Activated CD4-positive, alpha-beta T cell treated with anti-CD3 and anti-CD28 coated beads, Interleukin-2, amount 50 U/mL, for 1 hour (primary cell): ENCODE results near the gene HYCC1.
"Not testable (repeated sequence)": the region's sequence is repeated elsewhere in the genome, so short reads cannot be mapped to it uniquely, and the experiment has no call there.

ENCODE experiments used
- DNase-seq: peaks from one replicate; pipeline ENCODE4 v3.0.0-alpha.2; 2020

HYCC1 gene

GRCh38 chr7:22983257-22983855 is 30.6 kb downstream of the HYCC1 start:
- DNase-seq = no peak

- no peak for DNase-seq
Measured at GRCh38 chr7:22980422-22980821, 33.5 kb downstream of the HYCC1 start.

GRCh38 chr7:22979861-22980260 is 34.1 kb downstream of the HYCC1 start:
- no peak for DNase-seq

DNA sequence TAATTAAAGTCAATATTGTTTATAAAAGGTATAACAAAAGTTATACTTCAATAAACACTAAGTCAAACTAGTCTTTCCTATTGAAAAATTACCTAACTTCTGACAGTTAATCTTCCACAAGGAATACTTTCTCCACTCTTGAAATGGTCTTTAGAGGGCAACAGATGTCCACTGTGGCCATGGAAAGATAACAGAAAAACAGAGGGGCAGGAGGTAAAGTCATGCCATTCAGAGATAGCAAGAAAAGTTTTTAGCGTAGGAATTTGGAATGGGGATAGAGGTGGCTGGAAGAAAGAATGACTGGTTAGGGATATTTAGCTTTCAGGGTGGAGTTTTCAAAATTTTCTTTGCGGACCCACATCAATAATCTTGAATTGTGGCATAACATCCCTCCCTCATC is 34.7 kb downstream of the HYCC1 start:
- DNase-seq = no peak

DNA sequence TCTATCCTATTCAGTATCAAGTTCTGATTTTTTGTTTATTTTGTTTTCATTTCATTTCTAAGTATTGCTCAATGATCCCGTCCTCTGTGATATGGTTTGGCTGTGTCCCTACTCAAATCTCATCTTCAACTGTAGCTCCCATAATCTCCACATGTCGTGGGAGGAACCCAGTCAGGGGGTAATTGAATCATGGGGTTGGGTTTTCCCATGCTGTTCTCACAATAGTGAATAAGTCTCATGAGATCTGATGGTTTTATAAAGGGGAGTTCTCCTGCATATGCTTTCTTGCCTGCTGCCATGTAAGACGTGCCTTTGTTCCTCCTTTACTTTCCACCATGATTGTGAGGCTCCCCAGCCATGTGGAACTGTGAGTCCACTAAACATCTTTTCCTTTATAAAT is 39.3 kb downstream of the HYCC1 start:
- not testable (repeated sequence) for DNase-seq

GRCh38 chr7:22972207-22972606 is 41.7 kb downstream of the HYCC1 start:
- no peak for DNase-seq

- no peak for DNase-seq
Measured at GRCh38 chr7:22969010-22969431, 44.9 kb downstream of the HYCC1 start.
